Fibroblast of villous mesenchyme (primary cell): ENCODE measurements around the gene PIK3AP1. TPM values are rescaled to one million over a fixed set of nuclear protein-coding genes. Genes with fewer than 3 reads are reported as not detected.

Experiments
- DNase-seq: peaks from one replicate; pipeline ENCODE4 v3.0.0-alpha.2; 2010; ENCODE audit warnings: low read depth
- H3K4me3 ChIP-seq: 2 replicates; pipeline ENCODE4 v1.5.1; 2011; ENCODE audit warnings: low read depth, mild to moderate bottlenecking, low read length
- CTCF ChIP-seq: IDR thresholded peaks from 2 replicates; pipeline ENCODE4 v1.5.1; 2012; ENCODE audit warnings: low read depth, mild to moderate bottlenecking, low read length; ENCODE audit not compliant: insufficient read depth
- total RNA-seq: library from RNA; depleted of rRNA; stranded (reverse); fragments of >200 nt; gene quantifications from 2 replicates; pipeline ENCODE4 v1.2.3, GENCODE V29; 2012

The PIK3AP1 gene
- total RNA-seq, 1 donor: not detected

DNA sequence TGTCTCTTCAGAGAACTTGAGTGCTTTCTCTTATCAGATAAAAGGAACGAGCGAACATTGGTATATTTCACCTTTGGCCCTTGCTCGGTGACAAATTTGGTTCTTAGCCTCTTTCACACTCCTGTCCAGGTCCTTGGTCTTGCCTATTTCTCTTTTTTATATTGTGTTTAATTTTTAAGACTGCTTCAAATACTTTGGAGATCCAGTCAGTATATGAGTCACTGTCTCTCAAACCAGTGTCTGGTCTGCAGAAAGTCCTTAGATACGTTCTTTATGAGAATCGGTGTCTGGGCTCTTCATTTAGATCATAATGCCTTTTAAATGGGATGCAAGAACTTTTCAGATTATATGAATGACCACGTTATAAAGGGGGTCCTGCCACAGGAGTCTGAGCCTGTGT, 55.0 kb downstream of the PIK3AP1 start:
- peak; percentile 39 for DNase-seq
- H3K4me3 ChIP-seq: no peak overlapping the region
- no peak for TF ChIP-seq CTCF

DNA sequence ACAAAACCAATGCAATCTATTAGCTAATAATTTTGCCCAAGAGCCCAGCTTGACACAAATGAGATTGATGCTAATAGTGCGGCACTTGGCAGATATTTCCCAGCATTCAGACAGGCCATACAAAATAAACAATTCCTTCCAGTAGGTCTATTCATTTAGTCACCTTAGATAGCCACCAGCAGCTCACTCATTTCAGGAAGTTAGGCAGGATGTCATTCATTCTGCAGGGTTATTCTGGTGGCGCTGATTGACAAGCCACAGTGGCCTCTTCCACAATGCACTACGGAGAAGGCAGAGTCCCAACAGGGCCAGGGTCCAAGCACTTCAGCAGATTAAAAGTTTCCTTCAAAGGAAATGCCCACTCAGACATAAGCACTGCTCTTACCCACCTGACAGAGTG, 55.8 kb downstream of the PIK3AP1 start:
- no peak overlapping the region for H3K4me3 ChIP-seq
- no peak for DNase-seq
- no peak for TF ChIP-seq CTCF

DNA sequence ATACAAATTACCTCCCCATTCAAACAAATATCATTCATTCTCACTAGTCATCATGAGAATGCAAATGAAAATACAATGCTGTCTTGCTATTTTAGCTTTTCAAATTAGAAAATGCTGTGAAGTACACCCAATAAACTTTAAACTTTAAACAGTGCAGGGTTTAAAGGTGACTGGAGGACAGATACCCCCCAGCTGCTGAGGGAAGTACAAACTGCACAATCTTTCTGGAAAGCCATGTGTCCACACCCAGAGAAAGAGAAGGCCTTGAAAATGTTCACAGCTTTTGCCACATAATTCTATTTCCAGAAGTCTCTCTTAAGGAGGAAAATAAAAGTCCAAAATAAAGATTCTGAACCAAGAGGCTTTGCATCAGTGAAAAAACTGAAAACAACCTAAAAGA, 56.5 kb downstream of the PIK3AP1 start:
- DNase-seq: no peak
- H3K4me3 ChIP-seq: no peak overlapping the region
- no peak for TF ChIP-seq CTCF

DNA sequence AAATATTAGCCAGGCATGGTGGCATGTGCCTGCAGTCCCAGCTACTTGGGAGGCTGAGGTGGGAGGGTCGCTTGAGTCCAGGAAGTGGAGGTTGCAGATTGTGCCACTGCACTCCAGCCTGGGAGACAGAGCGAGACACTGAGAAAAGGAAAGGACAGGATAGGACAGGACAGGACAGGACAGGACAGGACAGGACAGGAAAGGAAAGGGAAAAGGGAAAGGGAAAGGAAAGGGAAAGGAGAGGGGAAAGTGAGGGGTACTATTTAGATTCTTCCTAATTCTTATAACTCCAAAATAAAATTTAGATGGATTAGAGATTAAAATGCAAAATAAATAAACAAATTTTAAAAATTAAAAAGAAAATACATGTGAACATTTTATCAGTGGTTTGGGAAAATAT, 58.7 kb downstream of the PIK3AP1 start:
- no peak for TF ChIP-seq CTCF
- DNase-seq: no peak
- H3K4me3 ChIP-seq: no peak overlapping the region

GRCh38 chr10:96660297-96660696, 60.0 kb downstream of the PIK3AP1 start:
- no peak for TF ChIP-seq CTCF
- H3K4me3 ChIP-seq: no peak overlapping the region
- DNase-seq: no peak

GRCh38 chr10:96658844-96659243, 61.5 kb downstream of the PIK3AP1 start:
- H3K4me3 ChIP-seq: no peak overlapping the region
- no peak for DNase-seq
- TF ChIP-seq CTCF: no peak

GRCh38 chr10:96657385-96657784, 62.9 kb downstream of the PIK3AP1 start:
- no peak for DNase-seq
- no peak for TF ChIP-seq CTCF
- H3K4me3 ChIP-seq: no peak overlapping the region
